ENCODE measurements around the gene MRTFB.

Gene MRTFB

GRCh38 chr16:14057878-14058382 lies 13.2 kb upstream of the MRTFB start:
- Histone ChIP-seq H3K27me3 (ENCODE audit: insufficient read depth, poor library complexity, severe bottlenecking) (no peaks in the 10 kb centered on the region), H3K27ac (replicated peaks) (no peak overlapping the region), H3K4me3 (replicated peaks; ENCODE audit: insufficient read depth, low read length) (no peak overlapping the region)
- DNase-seq (ENCODE audit: low read depth in 1 of 2, low spot score in 1 of 2): no peak
- TF ChIP-seq POLR2AphosphoS5 (IDR thresholded peaks at IDR 0.05; ENCODE audit: low read depth) (no peak), REST (IDR thresholded peaks at IDR 0.05; ENCODE audit: insufficient replicate concordance, low read depth) (no peak), GABPA (IDR thresholded peaks at IDR 0.05; ENCODE audit: low read depth) (no peak), SPI1 (IDR thresholded peaks at IDR 0.05; ENCODE audit: borderline replicate concordance, low read depth) (no peak)
- TF ChIP-seq, protein P1, sequence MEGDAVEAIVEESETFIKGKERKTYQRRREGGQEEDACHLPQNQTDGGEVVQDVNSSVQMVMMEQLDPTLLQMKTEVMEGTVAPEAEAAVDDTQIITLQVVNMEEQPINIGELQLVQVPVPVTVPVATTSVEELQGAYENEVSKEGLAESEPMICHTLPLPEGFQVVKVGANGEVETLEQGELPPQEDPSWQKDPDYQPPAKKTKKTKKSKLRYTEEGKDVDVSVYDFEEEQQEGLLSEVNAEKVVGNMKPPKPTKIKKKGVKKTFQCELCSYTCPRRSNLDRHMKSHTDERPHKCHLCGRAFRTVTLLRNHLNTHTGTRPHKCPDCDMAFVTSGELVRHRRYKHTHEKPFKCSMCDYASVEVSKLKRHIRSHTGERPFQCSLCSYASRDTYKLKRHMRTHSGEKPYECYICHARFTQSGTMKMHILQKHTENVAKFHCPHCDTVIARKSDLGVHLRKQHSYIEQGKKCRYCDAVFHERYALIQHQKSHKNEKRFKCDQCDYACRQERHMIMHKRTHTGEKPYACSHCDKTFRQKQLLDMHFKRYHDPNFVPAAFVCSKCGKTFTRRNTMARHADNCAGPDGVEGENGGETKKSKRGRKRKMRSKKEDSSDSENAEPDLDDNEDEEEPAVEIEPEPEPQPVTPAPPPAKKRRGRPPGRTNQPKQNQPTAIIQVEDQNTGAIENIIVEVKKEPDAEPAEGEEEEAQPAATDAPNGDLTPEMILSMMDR (IDR thresholded peaks at IDR 0.05; ENCODE audit: insufficient read depth, low read length): no peak

DNA sequence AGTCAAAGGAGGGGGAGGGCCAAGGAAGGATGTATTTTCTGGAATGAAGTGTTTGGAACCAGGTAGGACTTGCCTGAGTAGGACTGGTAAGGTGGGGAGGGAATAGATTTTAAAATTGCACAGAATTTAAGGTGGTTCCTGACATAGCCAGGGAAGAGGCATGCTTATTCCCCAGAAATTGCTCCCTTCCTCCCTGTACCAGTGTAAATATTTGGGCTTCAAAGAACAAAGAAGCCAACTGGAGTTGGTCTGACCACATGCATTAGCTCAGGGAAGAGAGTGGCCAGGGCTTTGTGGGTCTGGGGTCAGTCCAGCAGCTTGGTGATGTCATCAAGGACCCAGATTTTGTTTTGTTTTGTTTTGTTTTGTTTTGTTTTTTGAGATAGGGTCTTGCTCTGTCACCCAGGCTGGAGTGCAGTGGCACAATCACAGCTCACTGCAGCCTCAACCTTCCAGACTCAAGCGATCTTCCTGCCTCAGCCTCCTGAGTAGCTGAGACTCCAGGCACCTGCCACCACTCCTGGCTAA lies 9.3 kb upstream of the MRTFB start:
- no peaks in the 10 kb centered on the region for H3K27me3 ChIP-seq (ENCODE audit: insufficient read depth, poor library complexity, severe bottlenecking)
- no peak overlapping the region for H3K4me3 ChIP-seq (replicated peaks; ENCODE audit: insufficient read depth, low read length)
- H3K27ac ChIP-seq (replicated peaks): no peak overlapping the region
- no peak for TF ChIP-seq POLR2AphosphoS5 (IDR thresholded peaks at IDR 0.05; ENCODE audit: low read depth)
- TF ChIP-seq, protein P1 (IDR thresholded peaks at IDR 0.05; ENCODE audit: insufficient read depth, low read length): no peak
- no peak for TF ChIP-seq REST (IDR thresholded peaks at IDR 0.05; ENCODE audit: insufficient replicate concordance, low read depth)
- no peak for TF ChIP-seq GABPA (IDR thresholded peaks at IDR 0.05; ENCODE audit: low read depth)
- no peak for TF ChIP-seq SPI1 (IDR thresholded peaks at IDR 0.05; ENCODE audit: borderline replicate concordance, low read depth)
- no peak for DNase-seq (ENCODE audit: low read depth in 1 of 2, low spot score in 1 of 2)

- H3K4me3 ChIP-seq (replicated peaks; ENCODE audit: insufficient read depth, low read length): no peak overlapping the region
- TF ChIP-seq GABPA (IDR thresholded peaks at IDR 0.05; ENCODE audit: low read depth) (no peak), SPI1 (IDR thresholded peaks at IDR 0.05; ENCODE audit: borderline replicate concordance, low read depth) (no peak)
Observed at GRCh38 chr16:14062261-14062660, 8.9 kb upstream of the MRTFB start.

DNA sequence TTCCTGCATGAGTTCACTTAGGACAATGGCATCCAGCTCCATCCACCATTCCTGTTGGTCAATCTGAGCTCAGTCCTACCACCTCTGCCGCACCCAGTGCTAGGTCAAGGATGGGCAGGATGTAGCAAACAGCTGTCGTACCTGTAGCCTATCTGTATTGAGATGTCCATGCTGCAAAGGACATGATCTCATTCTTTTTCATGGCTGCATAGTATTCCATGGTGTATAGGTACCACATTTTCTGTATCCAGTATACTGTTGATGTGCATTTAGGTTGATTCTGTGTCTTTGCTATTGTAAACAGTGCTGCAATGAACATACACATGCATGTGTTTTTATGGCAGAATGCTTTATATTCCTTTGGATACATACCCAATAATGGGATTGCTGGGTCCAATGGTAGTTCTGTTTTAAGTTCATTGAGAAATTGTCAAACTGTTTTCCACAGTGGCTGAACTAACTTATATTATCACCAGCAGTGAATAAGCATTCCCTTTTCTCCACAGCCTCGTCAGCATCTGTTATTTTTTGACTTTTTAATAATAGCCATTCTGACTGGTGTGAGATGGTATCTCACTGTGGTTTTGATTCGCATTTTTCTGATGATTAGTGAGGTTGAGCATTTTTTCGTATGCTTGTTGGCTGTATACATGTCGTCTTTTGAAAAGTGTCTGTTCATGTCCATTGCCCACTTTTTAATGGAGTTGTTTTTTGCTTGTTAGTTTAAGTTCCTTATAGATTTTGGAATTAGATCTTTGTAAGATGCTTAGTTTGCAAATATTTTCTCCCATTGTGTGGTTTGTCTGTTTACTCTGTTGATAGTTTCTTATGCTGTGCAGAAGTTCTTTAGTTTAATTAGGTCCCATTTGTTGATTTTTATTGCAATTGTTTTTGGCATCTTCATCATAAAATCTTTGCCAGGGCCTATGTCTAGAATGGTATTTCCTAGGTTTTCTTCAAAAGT lies 7.2 kb upstream of the MRTFB start:
- Histone ChIP-seq H3K4me3 (replicated peaks; ENCODE audit: insufficient read depth, low read length) (no peak overlapping the region), H3K27me3 (ENCODE audit: insufficient read depth, poor library complexity, severe bottlenecking) (no peaks in the 10 kb centered on the region), H3K27ac (replicated peaks) (no peak overlapping the region)
- DNase-seq (ENCODE audit: low read depth in 1 of 2, low spot score in 1 of 2): no peak
- TF ChIP-seq SPI1 (IDR thresholded peaks at IDR 0.05; ENCODE audit: borderline replicate concordance, low read depth) (no peak), REST (IDR thresholded peaks at IDR 0.05; ENCODE audit: insufficient replicate concordance, low read depth) (no peak), GABPA (IDR thresholded peaks at IDR 0.05; ENCODE audit: low read depth) (no peak), POLR2AphosphoS5 (IDR thresholded peaks at IDR 0.05; ENCODE audit: low read depth) (no peak)
- TF ChIP-seq, protein P1 (IDR thresholded peaks at IDR 0.05; ENCODE audit: insufficient read depth, low read length): no peak

More at GRCh38 chr16:14062261-14062660, 8.9 kb upstream of the MRTFB start:
- Histone ChIP-seq H3K27ac (replicated peaks) (no peak overlapping the region), H3K27me3 (ENCODE audit: insufficient read depth, poor library complexity, severe bottlenecking) (no peaks in the 10 kb centered on the region)
- DNase-seq (ENCODE audit: low read depth in 1 of 2, low spot score in 1 of 2): no peak

All from HL-60 (cell line).